ENCODE results near the gene ADAMTSL3.

DNA sequence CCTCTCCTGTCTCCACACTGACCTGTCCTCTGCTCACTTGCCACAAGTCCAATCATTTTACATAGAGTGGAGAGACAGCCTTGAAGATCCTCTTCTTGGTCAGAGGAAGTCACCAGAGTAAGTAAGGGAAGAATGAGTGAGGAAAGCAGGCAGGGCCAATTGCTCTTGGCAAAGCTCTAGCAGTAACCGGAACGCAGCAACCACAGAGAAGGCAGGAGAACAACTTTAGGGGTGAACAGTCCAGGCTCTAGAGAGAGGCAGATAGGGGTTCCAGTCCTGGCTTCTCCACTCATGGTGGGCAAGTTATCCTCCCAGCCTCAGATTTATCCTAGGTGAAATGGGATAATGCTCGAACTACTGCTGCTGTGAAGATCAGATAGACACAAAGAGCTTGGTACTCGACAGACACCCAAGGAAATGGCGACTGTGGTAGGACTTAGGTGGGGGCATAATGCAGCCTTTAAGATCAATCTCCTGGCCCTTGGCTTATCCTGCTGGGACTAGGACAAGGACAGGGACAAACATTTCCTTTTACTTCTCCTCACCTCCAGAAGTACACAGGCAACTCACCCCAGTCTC is 1.2 kb upstream of the ADAMTSL3 start:
- TF ChIP-seq REST (IDR thresholded peaks at IDR 0.05; ENCODE audit: borderline replicate concordance) (no peak), CTCF (IDR thresholded peaks at IDR 0.05; ENCODE audit: poor library complexity, severe bottlenecking) (no peak), EZH2 (IDR thresholded peaks at IDR 0.05; ENCODE audit: borderline replicate concordance, insufficient read depth, low read length, poor library complexity, severe bottlenecking) (no peak), POLR2AphosphoS5 (IDR thresholded peaks at IDR 0.05) (no peak)

Measured in neural cell (in vitro differentiated cells).